ENCODE results near the gene LIN28A.

The LIN28A gene

DNA sequence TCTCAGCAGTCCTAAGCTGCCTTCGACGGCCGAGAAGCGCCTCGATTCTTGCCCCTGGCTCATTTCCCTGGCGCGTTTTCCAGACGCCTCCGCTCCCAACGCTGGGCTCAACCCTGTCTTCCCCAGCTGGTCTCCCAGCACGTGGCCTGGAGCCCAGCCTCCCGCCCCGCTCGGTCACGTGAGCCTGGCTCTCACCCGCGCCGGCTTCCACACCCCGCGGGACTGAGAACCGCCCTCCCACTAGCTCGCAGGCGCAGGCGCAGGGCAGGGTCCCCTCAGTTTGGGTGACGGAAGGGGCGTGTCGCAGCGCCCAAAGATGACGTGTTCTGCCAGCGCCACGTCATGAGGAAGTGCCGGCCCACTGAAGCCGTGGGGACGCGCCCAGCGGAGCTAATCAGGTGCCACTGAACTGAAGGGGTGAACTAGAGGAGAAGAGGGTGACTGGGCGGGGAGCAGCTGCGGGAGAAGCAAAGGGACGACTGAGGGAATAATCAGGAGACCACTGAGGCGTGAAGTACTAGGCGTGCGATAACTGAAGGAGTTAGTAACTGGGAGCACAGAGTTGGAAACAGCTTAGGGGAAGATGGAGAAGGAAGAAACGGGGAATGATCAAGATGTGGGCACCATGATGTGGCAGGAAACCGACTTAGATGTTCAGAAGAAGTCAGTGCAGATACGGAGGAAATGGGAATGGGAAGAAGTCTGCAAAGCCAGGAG is 21.5 kb downstream of the LIN28A start, which contains the start of gene DHDDS:
TSS of gene DHDDS (plus strand) at position 343 of the 717 bp plus-strand sequence. CDS start 625 bp downstream, outside the sequence.
- no peak within 1 kb of the TSS for H3K27ac ChIP-seq (ENCODE audit: low read length)
- H3K27me3 ChIP-seq (ENCODE audit: control insufficient read depth, insufficient read depth, low read length), result no peaks in the 10 kb centered on the region
- DNase-seq (ENCODE audit: low read depth, low spot score), result peak; percentile 95
- H3K4me1 ChIP-seq (ENCODE audit: control insufficient read depth, insufficient read depth, low read length), result no peaks in the 10 kb centered on the region
- no peaks in the 10 kb centered on the region for H3K9me3 ChIP-seq (ENCODE audit: control insufficient read depth, insufficient read depth, low read length)
- H3K36me3 ChIP-seq (ENCODE audit: control insufficient read depth, insufficient read depth, low read length), result peaks cover 7% of the 10 kb centered on the region; the same call in 1 of the 2 replicates
- H3K4me3 ChIP-seq (ENCODE audit: low read length), result peak within 1 kb of the TSS; percentile 67; the same call in 1 of the 2 replicates
- no CpG with 5 or more reads among the region's 45 CpGs for WGBS (ENCODE audit: insufficient coverage, insufficient read length)

DNA sequence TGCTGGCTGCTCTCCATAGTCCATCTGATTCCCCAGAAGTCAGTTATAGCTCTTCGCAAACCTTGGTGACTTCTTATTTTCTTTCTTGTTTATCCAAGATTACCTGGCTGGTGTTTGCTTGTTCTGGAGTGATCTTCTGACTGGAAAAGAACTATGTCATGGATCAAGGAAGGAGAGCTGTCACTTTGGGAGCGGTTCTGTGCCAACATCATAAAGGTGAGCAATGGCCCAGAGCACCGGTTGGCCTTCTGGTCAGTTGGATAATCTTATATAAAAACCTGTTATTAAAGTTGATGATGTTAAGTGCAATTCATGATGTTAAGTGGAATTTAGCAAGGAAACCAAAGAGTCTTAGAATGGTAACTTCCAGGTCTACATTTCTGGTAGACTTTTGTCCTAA is 22.2 kb downstream of the LIN28A start:
- Histone ChIP-seq H3K4me1 (ENCODE audit: control insufficient read depth, insufficient read depth, low read length) (no peaks in the 10 kb centered on the region), H3K27me3 (ENCODE audit: control insufficient read depth, insufficient read depth, low read length) (no peaks in the 10 kb centered on the region), H3K4me3 (ENCODE audit: low read length) (peak overlapping the region; percentile 67; the same call in 1 of the 2 replicates), H3K27ac (ENCODE audit: low read length) (no peak overlapping the region), H3K9me3 (ENCODE audit: control insufficient read depth, insufficient read depth, low read length) (no peaks in the 10 kb centered on the region), H3K36me3 (ENCODE audit: control insufficient read depth, insufficient read depth, low read length) (peaks cover 2% of the 10 kb centered on the region; the same call in 1 of the 2 replicates)
- no CpG with 5 or more reads among the region's 3 CpGs for WGBS (ENCODE audit: insufficient coverage, insufficient read length)
- no peak for DNase-seq (ENCODE audit: low read depth, low spot score)

DNA sequence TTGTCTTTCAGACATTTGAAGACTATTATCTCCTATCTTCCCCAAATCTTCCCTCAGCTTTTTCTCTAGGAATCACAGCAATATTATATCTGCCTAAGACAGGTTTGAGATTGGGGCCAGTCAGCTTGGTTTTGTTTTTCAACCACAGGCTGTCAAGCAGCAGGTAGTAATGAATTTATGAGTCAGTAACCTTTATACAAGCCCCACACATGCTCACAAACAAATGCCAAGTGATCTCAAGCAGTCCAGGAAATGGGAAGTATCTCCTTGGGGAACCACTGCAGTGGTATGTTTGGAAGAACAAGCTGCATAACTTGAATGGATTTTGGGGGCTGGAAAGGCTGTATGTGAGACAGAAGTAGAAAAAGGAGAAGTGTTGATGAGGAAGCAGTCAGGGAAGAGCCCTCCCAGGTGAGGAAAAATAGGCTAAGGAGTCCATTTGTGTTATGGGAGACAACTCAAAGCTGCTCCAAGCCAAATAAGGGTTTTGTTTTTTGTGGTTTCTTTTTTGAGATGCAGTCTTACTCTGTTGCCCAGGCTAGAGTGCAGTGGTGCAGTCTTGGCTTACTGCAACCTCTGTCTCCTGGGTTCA is 23.6 kb downstream of the LIN28A start:
- Histone ChIP-seq H3K9me3 (ENCODE audit: control insufficient read depth, insufficient read depth, low read length) (no peaks in the 10 kb centered on the region), H3K27me3 (ENCODE audit: control insufficient read depth, insufficient read depth, low read length) (no peaks in the 10 kb centered on the region), H3K4me1 (ENCODE audit: control insufficient read depth, insufficient read depth, low read length) (no peaks in the 10 kb centered on the region), H3K36me3 (ENCODE audit: control insufficient read depth, insufficient read depth, low read length) (peaks cover 5% of the 10 kb centered on the region; the same call in 1 of the 2 replicates), H3K27ac (ENCODE audit: low read length) (no peak overlapping the region), H3K4me3 (ENCODE audit: low read length) (no peak overlapping the region)
- no peak for DNase-seq (ENCODE audit: low read depth, low spot score)

DNA sequence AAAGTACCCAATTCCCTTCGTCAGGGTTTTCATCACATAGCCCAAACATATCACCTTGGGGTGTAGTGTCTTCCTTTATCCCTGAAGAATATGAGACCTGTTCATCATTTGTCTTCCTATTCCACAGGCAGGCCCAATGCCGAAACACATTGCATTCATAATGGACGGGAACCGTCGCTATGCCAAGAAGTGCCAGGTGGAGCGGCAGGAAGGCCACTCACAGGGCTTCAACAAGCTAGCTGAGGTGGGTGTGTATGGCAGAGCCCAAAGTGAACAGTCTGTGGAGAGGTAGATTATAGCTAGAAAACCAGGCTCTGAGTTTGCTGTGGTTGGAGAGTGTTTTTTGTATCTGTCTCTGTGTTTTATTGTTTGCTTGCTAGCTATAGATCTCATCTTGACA is 27.4 kb downstream of the LIN28A start:
- no peak for DNase-seq (ENCODE audit: low read depth, low spot score)
- Histone ChIP-seq H3K36me3 (ENCODE audit: control insufficient read depth, insufficient read depth, low read length) (peaks cover 8% of the 10 kb centered on the region; the same call in 1 of the 2 replicates), H3K4me3 (ENCODE audit: low read length) (no peak overlapping the region), H3K27me3 (ENCODE audit: control insufficient read depth, insufficient read depth, low read length) (no peaks in the 10 kb centered on the region), H3K4me1 (ENCODE audit: control insufficient read depth, insufficient read depth, low read length) (no peaks in the 10 kb centered on the region), H3K27ac (ENCODE audit: low read length) (no peak overlapping the region), H3K9me3 (ENCODE audit: control insufficient read depth, insufficient read depth, low read length) (no peaks in the 10 kb centered on the region)
- no CpG with 5 or more reads among the region's 6 CpGs for WGBS (ENCODE audit: insufficient coverage, insufficient read length)

DNA sequence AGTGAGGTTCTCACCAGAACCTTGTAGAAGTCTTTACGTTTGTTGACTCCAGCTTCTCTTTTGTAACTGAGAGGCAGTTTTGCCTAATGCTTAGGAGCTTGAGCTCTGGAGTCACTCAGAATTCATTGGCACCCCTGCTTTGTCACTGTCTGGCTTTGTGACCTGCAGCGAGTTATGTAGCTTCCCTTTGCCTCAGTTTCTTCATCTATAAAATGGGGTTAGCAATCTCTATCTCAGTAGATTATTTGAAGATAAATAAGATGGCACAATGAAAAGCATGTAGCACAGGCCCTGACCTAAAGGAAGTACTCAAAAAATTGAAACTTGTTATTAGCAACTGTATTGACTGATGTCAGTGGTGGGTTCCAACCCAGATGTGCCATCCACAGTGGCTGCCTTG is 29.6 kb downstream of the LIN28A start:
- H3K4me3 ChIP-seq (ENCODE audit: low read length), result no peak overlapping the region
- no peaks in the 10 kb centered on the region for H3K4me1 ChIP-seq (ENCODE audit: control insufficient read depth, insufficient read depth, low read length)
- no peaks in the 10 kb centered on the region for H3K9me3 ChIP-seq (ENCODE audit: control insufficient read depth, insufficient read depth, low read length)
- H3K36me3 ChIP-seq (ENCODE audit: control insufficient read depth, insufficient read depth, low read length), result peaks cover 5% of the 10 kb centered on the region; the same call in 1 of the 2 replicates
- DNase-seq (ENCODE audit: low read depth, low spot score), result no peak
- no peaks in the 10 kb centered on the region for H3K27me3 ChIP-seq (ENCODE audit: control insufficient read depth, insufficient read depth, low read length)
- H3K27ac ChIP-seq (ENCODE audit: low read length), result no peak overlapping the region
- no CpG with 5 or more reads among the region's 2 CpGs for WGBS (ENCODE audit: insufficient coverage, insufficient read length)

DNA sequence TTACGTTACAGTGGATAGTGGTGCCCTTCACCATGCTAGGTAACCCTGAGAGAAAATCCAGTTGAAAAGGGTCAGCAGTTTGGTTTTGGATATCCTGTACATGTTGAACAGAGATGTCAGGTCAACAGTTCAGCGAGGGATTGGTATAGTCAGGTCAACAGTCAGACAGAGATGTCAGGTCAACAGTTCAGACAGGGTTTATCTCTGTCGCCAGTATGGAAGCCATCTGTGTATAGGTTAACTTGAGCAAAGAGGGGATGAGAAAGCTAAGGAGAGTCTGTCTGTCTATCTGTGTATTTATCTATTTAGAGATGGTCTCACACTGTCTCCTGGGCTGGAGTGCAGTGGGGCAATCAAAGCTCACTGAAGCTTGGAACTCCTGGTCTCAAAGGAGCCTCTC is 39.3 kb downstream of the LIN28A start:
- DNase-seq (ENCODE audit: low read depth, low spot score), result no peak
- H3K9me3 ChIP-seq (ENCODE audit: control insufficient read depth, insufficient read depth, low read length), result no peaks in the 10 kb centered on the region
- no peak overlapping the region for H3K4me3 ChIP-seq (ENCODE audit: low read length)
- H3K27me3 ChIP-seq (ENCODE audit: control insufficient read depth, insufficient read depth, low read length), result no peaks in the 10 kb centered on the region
- H3K4me1 ChIP-seq (ENCODE audit: control insufficient read depth, insufficient read depth, low read length), result no peaks in the 10 kb centered on the region
- WGBS (ENCODE audit: insufficient coverage, insufficient read length), result no CpG with 5 or more reads among the region's 3 CpGs
- peaks cover 2% of the 10 kb centered on the region; the same call in 1 of the 2 replicates for H3K36me3 ChIP-seq (ENCODE audit: control insufficient read depth, insufficient read depth, low read length)
- no peak overlapping the region for H3K27ac ChIP-seq (ENCODE audit: low read length)

DNA sequence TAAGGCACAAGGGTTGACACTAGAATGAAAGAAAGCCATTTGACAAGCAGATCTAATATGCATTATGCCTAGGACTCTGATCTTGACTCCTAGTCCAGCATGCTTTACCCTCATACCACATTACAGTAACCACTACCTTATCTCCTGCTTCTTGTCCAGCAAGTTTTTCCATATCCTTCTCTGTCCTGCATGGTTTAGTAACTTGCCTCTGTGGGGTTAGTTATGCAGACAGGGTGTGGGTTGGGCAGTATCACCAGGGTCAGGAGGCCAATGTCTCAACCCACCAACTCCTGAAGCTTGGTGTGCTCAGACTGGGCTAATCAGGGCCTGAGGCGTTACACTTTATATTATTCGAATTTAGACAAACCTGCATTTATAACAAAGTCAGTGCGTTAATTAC is 40.3 kb downstream of the LIN28A start:
- H3K4me3 ChIP-seq (ENCODE audit: low read length), result no peak overlapping the region
- WGBS (ENCODE audit: insufficient coverage, insufficient read length), result no CpG with 5 or more reads among the region's 3 CpGs
- no peak for DNase-seq (ENCODE audit: low read depth, low spot score)
- no peak overlapping the region for H3K27ac ChIP-seq (ENCODE audit: low read length)
- H3K4me1 ChIP-seq (ENCODE audit: control insufficient read depth, insufficient read depth, low read length), result no peaks in the 10 kb centered on the region
- H3K27me3 ChIP-seq (ENCODE audit: control insufficient read depth, insufficient read depth, low read length), result no peaks in the 10 kb centered on the region
- H3K36me3 ChIP-seq (ENCODE audit: control insufficient read depth, insufficient read depth, low read length), result peaks cover 2% of the 10 kb centered on the region; the same call in 1 of the 2 replicates
- H3K9me3 ChIP-seq (ENCODE audit: control insufficient read depth, insufficient read depth, low read length), result no peaks in the 10 kb centered on the region

DNA sequence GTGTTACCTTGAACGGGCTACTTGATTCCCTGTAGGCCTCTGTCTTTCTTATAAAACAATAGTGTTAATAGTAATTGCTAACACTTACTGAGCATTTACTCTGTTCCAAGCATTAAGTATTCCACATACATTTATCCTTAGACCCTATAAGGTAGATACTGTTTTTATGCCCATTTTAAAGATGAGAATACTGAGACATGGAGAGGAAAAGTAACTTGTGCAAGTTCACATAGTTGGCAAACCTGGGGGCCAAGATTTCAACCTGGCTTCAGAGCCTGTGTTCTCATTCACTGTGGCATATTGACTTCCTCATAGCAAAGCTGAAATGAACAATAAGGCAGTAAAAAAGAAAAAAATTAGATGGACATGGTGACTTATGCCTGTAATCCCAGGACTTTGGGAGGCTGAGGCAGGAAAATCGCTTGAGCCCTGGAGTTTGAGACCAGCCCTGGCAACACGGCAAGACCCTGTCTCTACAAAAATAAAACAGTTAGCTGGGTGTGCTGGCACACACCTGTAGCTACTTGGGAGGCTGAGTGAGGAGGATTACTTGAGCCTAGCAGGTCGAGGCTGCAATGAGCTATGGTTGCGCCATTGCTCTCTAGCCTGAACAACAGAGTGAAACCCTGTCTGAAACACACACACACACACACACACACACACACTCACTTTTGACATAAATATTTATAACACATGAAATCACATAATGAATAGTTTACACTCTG is 42.0 kb downstream of the LIN28A start:
- WGBS (ENCODE audit: insufficient coverage, insufficient read length), result no CpG with 5 or more reads among the region's 5 CpGs
- no peak overlapping the region for H3K27ac ChIP-seq (ENCODE audit: low read length)
- no peak overlapping the region for H3K4me3 ChIP-seq (ENCODE audit: low read length)
- peaks cover 2% of the 10 kb centered on the region; the same call in 1 of the 2 replicates for H3K36me3 ChIP-seq (ENCODE audit: control insufficient read depth, insufficient read depth, low read length)
- no peaks in the 10 kb centered on the region for H3K4me1 ChIP-seq (ENCODE audit: control insufficient read depth, insufficient read depth, low read length)
- DNase-seq (ENCODE audit: low read depth, low spot score), result no peak
- H3K27me3 ChIP-seq (ENCODE audit: control insufficient read depth, insufficient read depth, low read length), result no peaks in the 10 kb centered on the region
- no peaks in the 10 kb centered on the region for H3K9me3 ChIP-seq (ENCODE audit: control insufficient read depth, insufficient read depth, low read length)

DNA sequence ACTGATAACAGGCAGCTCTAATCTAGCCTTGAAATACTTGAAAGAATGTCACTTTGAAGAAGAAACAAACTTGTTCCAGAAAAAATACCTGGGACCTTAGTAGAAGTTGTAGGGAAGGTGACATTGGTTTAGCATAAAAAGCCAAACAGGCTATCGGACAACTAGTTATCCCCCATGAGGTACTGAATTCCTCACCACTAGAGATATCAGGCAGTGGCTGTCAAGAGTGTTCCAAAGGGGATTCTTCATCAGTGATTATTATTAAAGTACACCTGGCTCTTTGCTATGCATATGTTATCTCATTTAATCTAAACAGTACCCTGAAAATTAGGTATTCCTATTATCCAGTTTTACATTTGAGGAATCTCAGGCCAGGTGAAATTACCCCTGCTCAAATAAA is 48.5 kb downstream of the LIN28A start:
- H3K36me3 ChIP-seq (ENCODE audit: control insufficient read depth, insufficient read depth, low read length), result peaks cover 4% of the 10 kb centered on the region; the same call in 1 of the 2 replicates
- no peak overlapping the region for H3K4me3 ChIP-seq (ENCODE audit: low read length)
- no peak overlapping the region for H3K27ac ChIP-seq (ENCODE audit: low read length)

DNA sequence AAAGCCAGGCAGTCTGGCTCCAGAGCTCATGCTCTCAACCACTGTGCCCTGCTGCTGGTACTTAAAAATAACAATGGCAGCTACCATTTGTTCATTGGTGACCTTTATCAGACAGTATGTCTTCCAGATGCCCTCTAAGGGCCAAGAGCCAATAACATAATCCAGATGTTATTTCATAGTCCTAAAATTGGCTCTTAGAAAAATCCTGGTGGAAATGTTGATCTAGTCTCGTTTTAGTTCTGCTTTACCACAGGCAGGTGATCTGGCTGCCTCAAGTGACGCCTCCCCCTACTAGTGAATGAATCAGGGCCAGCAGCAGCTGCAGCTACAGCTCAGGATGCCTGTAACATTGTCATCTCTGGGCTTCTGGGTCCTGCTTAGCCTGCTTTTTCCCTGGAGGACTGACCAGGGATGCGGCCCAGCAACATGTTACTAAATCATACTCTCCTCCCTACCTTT is 49.0 kb downstream of the LIN28A start:
- Histone ChIP-seq H3K9me3 (ENCODE audit: control insufficient read depth, insufficient read depth, low read length) (no peaks in the 10 kb centered on the region), H3K4me1 (ENCODE audit: control insufficient read depth, insufficient read depth, low read length) (no peaks in the 10 kb centered on the region), H3K27me3 (ENCODE audit: control insufficient read depth, insufficient read depth, low read length) (no peaks in the 10 kb centered on the region), H3K27ac (ENCODE audit: low read length) (no peak overlapping the region), H3K4me3 (ENCODE audit: low read length) (no peak overlapping the region), H3K36me3 (ENCODE audit: control insufficient read depth, insufficient read depth, low read length) (peaks cover 4% of the 10 kb centered on the region; the same call in 1 of the 2 replicates)
- no peak for DNase-seq (ENCODE audit: low read depth, low spot score)
- WGBS (ENCODE audit: insufficient coverage, insufficient read length), result no CpG with 5 or more reads among the region's 3 CpGs

More for the DNA sequence above, 48.5 kb downstream of the LIN28A start:
- Histone ChIP-seq H3K27me3 (ENCODE audit: control insufficient read depth, insufficient read depth, low read length) (no peaks in the 10 kb centered on the region), H3K4me1 (ENCODE audit: control insufficient read depth, insufficient read depth, low read length) (no peaks in the 10 kb centered on the region), H3K9me3 (ENCODE audit: control insufficient read depth, insufficient read depth, low read length) (no peaks in the 10 kb centered on the region)
- no peak for DNase-seq (ENCODE audit: low read depth, low spot score)
- no CpG with 5 or more reads among the region's 1 CpG for WGBS (ENCODE audit: insufficient coverage, insufficient read length)
